NCI-H2196 treated with DMSO at 0.1 percent for 48 hours (cell line): Measurements from ENCODE around the gene PTK6.

Experiments
- DNase-seq: peaks from one replicate; lab custom pipeline; 2025; ENCODE audit not compliant: unreplicated experiment; lab: John Stamatoyannopoulos, UW

Gene PTK6

DNA sequence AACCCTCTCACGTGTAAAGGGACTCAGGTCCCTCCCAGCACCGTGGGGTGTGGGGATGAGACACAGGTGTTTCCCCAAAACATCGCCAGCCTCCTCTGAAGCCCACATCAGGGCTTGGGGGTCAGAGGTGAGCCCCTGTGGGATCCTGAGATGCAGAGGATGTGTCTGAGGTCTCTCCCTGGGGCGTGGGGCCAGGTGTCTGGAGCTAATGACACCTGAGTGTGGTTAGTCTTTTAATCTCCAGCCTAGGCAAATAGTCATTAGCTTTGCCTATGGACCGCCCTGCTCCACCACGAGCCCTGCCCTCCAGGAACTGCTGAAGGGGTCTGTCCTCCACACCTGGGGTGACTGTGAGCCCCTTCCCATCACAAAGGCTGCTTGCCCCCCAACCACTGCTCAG lies 8.6 kb upstream of the PTK6 start:
- no peak for DNase-seq

DNA sequence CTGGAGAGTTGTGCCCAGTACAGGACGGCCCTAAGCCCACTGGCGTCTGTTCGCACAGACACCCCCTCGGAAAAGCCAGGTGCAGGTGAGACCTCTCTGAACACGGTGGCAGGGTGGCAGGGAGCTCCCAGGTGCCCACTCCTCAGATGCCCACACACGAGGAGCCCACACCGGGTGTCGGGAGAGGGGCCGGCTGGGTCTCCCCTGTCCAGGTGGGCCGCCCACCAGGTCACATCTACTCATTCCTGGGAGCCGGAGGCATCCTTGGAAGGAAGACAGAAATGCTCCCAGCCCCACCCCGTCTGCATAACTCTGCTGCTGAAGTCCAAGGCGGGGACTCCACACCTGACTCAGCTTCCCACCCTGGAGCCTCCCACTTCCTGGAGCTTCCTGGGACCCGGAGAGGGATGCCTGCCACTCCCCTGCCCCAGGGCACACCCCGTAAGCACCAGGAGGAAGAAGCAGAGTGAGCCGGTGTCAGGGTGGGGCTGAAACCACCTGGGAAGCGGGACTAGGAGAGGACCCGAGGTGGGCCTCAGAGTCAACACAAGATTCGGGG lies 7.9 kb upstream of the PTK6 start:
- DNase-seq = no peak

DNA sequence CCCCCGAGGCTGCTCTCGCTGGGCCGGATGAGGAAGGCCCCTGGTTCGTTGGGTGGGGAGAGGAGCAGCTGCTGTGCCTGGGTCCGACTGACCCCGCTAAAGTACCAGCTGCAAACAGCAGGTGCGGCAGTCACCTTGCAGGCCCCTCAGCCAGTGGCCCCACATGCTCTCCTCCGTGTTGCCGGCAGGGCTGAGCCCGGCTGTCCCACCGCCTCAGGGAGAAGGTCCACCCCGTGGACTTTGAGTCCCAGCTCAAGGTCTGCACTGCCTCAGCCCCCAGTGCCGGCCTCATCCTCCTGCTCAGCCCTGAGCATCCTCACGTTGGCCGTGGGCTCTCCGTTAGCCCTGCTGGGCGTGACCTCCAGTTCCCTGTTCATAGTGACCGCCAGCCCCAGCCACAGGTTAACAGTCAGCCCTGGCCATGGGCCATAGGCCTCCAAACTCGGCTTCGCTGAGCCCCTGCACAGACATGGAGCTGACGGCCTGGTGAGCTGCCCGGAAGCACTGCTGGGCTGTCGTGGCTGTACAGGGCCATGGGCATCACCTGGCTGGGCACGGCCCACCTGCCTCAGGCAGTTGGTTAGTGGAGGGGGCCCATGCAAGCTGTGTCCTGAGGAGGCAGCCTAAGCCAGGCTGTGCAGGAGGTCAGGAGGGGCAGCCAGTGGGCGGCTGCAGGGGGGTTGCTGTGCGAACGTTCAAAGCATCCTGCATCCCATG lies 7.2 kb upstream of the PTK6 start:
- no peak for DNase-seq

DNA sequence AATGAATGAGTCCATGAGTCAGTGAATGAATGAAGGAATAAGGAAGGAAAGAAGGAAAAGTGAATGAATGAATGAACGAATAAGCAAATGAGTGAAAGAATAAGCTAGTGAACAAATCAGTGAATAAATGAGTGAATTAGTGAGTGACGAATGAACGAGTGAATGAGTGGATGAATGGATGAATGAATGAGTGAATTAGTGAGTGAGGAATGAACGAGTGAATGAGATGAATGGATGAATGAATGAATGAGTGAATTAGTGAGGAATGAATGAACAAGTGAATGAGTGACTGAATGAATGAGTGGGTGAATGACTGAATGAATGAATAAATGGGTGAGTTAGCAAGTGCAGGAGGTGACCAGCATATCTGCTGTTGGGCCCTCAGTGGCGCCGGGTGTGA lies 6.6 kb upstream of the PTK6 start:
- no peak for DNase-seq

DNA sequence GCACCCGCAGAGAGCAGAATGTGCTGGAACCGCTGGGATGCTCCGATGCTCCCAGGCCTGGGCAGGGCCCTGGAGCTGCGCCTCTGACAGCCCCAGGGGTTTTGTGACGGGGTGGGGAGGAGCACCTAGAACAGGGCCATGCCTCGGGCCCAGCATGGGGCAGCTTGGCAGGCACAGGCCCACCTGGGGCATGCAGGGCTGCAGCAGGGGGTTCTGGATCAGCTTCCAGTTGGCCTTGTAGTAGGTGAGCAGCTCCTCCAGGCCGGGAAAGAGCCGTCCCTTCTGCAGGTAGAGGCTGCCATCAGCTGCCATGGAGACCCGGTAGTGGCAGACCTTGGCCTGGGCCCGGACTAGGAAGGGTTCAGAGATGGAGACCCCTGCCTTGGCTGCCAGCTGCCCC lies 6.0 kb upstream of the PTK6 start:
- no peak for DNase-seq

DNA sequence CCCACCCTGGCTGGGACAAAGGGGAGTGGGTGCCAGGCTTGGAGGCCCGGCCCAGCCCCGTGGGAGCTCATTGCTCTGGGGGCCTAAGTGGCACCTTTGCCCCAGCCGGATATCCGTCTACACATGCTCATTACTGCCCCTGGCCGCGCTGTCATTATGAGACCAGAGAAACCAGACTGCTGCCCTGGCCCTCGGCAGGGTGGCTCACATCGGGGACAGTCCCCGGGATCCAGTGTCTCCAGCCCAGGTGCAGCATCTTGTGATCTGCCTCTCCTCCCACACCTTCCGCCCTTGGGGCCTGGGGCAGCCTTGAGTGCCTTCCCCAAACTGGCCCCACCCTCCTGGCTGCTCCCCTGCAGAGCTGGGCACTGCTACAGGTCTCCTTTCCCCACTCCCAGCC lies 5.5 kb upstream of the PTK6 start:
- no peak for DNase-seq

DNA sequence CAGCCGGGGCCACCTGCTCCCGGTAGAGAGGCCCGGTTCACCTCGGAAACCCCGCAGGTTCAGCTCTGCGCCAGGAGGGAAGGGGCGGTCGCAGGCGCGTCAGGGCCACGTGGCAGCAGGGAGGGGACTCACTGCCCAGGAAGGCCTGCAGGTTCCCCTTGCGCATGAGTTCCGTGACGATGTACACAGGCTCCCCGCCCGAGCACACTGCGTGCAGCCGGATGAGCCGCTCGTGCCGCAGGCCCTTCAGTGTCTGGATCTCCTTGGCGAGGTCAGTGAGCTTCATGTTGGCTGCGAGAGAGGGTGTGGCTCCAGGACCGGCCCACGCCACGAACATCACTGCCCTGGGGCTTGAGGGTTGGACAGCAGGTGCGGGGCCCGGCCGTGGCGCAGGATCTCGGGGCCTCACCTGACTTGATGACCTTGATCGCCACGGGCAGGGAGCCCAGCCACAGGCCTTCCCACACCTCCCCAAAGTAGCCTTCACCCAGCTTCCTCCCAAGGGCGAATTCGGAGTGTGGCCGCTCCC lies 4.9 kb upstream of the PTK6 start:
- DNase-seq = no peak

DNA sequence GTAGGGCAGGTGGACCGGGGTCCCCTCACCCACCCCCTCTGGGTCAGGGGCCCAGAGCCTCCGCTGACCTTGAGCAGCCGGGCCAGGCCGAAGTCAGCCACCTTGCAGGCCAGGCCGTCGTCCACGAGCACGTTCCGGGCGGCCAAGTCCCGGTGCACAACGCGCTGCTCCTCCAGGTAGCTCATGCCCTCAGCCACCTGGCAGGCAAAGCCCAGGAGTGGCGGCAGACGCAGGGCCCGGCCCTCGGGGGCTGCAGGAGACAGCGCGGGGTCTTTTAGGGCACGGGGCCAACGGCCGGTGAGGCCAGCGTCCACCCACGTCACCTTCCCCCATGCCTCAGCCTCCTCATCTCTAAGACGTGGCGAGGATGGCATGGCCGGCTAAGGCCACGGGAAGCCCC lies 4.2 kb upstream of the PTK6 start:
- DNase-seq = no peak

DNA sequence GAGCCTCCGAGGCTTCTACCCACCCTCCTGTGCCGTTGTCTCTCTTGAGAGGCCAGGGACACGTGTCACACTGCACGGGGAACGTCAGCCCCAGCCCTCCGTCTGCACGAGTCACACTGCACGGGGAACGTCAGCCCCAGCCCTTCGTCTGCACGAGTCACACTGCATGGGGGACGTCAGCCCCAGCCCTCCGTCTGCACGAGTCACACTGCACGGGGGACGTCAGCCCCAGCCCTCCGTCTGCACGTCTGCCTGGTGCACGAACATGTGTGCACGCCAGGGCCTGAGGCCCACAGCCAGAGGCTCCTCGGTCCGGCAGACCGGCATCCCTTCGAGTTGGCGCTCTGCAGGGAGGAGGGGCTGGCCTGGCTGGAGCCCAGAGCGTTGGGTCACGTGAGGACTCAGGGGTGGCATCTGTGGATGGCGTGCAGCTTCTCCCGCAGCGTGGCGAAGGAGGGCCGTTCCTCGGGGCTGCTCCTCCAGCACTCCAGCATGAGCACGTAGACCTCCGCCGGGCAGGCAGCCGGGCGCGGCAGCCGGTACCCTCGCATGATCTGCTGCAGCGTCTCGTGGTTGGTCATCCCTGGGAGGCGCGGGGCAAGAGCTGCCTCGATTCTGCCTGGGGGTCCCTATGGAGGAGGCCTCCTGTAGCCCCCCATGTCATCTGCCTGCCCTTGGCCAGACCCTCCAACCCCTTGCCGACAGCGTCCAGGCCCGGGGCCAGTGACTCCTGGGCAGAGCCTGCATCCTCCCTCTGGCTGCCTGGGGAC lies 3.4 kb upstream of the PTK6 start:
- no peak for DNase-seq

DNA sequence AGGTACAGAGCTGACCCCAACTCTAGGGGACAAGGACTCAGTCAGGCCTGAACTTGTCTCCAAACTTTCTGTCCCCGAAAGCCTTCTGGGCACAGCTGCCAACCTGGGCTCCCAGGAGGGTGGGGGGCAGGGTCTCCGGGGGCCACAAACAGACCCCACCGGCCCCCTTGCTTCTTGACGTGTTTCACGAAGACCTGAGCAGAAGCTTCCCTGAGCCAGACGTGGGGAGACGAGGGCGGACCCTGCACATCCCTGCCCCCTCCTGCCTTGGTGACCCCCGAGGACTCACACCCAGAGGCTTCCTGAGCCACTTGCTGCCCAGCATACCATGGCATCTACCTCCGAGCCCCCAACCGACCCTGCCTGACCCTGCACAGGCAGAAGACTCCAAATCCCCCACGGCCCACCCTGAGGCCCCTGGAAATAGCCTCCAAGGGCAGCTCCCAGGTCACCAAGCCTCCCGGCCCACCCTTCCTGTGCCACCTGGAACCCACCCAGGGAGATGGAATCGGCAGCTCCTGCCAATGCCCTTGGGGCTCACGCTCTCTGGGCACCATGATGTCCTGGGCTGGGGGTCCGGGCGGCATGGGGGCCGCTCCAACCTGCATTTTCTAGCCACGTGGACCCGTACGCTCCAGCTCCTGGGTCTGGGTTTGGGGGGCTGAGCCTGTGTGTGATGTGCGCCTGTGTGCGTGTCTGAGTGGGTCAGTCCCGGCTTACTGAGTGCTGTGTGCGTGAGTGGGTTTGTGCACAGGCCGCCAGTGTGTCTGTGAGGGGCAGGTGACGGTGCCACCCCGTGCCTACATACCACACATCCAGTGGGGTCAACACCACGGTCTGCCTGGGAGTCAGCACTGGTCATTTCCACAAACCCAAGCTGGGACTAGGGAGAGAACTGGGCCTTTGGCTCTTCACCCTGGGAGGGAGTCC lies 2.5 kb upstream of the PTK6 start:
- DNase-seq = no peak

DNA sequence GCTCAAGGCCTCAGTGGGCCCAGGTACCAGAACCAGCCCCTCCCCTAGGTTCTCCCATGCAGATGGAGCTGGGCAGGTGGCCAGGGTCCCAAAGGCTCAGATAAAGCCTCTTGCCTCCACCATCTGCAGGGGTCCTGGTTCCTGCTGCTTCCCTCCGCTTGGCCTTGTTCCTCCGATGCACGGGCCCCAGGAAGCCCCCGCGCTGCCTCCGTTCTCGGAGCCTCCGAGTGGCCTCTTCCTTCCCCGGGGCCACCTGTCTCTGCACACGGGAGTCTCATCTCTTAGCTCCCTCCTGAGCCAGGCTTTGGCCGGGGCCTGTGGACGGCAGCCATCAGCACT lies 1.9 kb upstream of the PTK6 start:
- no peak for DNase-seq

DNA sequence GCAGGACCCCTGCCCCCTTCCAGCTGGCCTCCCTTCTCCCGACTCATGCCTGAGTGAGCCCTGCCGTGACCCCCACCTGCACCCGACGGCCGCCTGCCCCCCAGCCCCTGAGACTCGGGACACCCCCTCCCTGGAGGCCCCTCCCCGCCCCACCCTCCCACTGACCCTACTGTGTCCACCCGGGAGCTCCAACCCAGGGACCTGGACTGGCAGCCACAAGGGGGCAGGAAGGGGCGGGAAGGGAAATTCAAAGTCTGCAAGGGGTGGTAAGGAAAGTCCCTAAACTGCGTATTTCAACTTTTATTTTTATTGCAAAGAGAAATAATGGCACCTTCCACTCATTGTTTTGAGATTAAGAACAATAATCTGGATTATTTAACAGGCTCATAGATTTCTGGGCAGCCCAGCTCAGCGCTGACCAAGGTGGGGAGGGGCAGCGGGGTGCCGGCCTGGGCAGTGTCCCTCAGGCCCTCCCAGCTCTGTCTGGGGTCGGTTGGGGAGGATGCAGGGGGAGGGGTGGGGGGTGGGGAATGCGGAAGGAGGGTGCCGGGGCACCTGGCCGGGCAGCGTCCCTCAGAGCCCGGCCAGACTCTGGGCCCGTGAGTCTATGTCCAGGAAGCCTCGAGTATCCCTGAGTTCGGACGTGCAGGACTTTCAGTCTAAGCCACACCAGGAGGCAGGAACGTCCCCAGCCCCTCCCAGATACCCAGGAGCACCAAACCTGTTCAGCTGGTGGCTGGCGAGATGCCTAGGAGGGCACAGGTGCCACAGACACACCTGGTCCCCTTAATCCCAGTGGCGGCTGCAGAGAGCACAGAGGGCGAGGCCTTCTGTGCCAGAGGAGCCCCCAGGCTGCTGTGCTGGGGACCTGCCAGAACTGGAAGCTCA lies 1.3 kb upstream of the PTK6 start:
- peak; percentile 67 for DNase-seq

DNA sequence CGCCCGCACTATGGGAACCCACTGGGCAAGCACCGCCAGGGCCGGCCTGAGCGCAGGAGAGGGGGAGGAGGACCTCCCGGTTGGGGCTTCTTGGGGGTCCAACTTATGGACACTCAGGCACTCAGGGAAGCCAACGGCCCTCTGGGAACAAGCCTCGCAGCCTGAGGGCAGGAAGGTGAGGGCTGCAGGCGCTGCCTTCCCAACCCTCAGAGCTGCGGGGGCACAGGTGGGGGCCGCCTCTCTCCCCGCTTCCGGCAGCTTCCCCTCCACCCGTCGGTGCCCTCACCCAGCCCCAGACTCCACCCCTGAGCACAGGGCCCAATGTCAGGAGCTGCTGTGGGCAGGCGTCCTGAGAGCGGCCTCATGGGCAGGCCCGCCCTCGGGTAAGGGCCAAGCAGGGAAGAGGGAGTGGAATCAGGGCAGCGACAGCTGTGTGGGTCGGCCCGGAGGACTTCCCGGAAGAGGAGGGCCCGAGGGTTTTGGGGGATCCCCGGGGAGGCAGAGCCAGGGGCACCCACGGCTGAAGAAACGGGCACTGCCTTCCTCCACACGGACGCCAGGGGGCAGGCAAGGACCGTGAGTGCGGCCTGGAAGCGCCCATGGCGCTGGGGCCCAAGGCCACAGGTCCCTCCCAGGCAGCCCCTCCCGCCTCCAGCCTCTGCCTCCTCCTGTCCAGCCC lies 488 bp upstream of the PTK6 start:
- DNase-seq = peak; percentile 96

DNA sequence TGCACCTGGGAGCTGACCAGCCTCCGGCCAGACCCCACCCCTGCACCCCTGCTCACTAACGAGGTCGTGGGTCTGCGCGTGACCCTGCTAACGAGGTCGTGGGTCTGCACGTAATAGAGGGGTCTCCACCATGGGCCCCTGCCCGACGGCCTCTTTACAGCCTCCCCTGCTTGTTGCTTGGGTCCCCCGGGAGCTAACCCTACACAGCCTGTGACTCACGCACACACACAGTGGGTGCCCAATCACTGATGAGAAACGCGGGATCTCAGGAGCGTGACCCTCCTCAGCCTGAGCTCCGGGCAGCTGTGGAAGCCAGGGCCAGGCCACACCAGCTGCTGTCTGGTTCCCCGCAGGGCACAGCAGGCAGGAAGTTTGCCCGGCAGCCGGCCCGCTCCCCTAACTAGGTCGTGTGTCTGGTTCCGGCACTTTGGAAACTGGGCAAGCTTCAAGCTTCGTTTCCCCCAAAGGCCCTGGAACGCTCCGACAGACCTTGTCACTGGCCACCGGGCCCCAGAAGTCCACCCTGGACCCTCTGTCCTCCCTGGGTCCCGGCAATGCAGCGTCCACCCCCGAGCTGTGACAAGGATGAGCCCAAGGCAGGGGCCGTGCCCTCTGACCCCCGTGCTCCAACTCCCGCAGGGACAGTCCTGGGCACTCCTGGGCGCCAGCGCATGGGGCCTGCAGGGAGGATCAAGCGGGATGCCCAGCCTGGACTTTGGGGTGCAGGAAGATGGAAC lies 767 bp downstream of the PTK6 start:
- peak; percentile 16 for DNase-seq

DNA sequence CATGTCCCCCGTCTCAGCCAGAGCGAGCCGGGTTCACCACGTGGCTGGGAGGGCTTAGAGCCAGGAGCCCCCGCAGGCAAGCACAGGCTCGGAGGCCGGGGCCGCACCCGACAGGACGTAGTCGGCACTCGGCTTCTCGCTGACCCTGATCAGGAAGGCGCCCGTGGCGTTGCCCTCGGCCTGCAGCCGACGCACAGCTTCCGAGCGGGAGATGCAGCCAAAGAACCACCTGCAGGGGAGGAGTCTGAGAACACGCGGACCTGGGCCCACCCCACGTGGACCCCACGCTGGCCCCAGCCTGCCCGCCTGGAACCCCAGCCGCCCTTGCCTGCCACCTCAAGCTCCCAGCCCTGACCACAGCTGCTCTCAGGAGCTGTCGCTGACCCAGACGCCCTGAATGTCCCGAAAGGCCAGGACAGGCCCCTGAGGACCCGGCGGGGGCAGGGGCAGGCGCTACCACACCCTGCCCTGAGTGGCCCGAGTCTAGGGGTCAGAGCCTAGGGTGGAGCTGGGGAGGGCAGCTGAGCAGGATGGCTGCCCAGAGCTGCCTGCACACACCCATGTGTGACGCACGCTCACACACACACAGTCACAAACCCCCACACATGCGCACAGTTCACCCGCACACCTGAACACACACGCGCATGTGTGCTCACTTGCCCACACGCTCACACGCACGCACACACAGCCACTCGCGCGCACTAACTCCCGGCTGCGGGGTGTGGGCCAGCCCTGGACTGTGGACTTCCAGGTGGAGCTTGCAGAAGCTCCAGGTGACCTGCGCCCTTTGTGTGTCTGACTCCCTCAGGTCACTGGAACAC lies 2.1 kb downstream of the PTK6 start:
- DNase-seq = no peak

DNA sequence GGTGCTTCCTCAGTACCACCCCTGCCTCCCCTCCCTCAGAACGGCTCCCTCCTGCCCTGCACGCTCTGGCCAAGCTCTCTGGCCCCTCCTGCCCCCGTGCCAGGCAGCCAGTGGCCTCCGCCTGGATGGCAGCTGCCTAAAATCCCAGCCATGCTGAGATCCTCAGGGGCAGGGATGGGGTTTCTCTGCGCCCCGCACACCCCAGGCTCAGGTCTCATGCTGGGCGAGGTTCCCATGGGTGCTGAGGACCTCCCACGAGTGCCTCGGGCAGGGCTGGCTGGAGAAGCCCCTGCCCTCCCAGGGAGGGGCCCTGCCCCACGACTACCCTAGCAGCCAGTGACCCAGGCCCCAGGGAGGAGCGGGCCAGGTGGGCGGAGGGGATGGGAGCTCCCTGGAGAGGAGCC lies 2.7 kb downstream of the PTK6 start:
- no peak for DNase-seq

DNA sequence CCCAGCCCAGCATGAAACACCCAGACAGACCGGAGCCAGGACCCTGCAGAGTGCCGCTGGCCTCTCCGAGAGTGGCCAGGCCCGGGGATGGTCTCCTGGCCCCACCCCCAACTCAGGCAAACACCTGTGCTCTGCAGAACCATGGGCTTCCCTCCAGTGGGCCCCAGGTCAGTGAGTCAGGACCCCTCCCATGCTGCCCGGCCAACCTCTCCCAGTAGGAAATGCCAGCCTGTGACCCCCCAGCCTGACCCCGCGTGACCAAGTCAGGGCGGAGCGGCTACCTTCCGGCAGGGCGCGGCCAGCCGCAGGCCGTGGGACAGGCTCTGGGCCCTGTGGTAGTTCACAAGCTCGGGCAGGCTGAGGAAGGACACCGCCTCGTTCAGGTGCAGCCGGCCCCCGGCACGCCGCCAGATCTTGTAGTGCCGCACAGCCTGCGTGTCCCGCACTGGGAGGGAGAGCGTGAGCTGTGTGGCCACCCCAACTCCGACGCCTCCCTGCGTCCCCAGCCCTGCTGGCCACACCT lies 3.2 kb downstream of the PTK6 start:
- no peak for DNase-seq

DNA sequence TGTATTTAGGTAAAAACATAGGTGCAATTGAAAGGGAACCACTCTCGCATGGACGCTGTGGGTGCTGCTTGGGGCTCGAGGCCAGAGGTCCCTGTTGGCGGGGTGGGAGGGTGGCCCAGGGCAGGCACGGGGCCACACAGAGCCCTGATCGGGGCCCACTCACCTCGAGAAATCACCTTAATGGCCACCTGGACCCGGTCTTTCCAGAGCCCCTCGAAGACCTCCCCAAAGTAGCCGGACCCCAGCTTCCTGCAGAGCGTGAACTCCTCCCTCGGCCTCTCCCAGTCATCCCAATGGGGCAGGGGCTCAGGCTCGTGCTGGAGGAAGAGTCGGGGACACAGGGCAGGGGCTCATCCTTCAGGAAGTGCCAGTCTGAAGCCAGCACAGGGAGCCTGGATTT lies 3.8 kb downstream of the PTK6 start:
- no peak for DNase-seq
